ENCODE measurements around the gene PKM. TPM values are rescaled to one million over a fixed set of nuclear protein-coding genes. Genes with fewer than 3 reads are reported as not detected.

PKM gene
- total RNA-seq, 1 donor from 2014 or later, result 1,163 TPM

DNA sequence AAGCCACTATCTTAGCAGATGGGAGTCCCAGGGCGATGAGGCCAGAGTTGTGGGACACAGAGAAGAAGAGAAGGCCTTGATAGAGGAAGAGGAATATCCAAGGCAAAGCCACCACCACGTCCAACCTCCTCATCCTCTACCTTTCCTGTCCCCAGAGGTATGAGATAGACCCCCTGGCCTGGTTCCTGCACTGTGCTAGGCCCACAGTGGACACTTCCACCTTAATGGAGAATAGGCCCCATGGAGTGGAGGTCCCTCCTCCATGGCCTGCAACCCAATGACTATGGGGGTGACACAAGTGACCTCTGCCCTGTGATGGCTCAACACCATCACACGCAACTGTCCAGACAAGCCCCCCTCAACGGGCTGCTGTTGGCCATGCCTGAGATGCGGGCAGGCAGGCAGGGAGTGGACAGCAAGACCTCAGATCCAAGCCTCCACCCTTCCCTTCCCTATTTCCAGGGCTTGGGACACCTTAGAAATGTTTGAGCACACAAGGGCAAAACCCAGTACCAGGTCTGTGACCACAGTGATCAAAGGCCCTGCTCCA lies 70.2 kb downstream of the PKM start:
- Histone ChIP-seq H3K9ac (no peak overlapping the region), H3K27ac (no peak overlapping the region), H3K79me2 (ENCODE audit: low read depth) (no peaks in the 10 kb centered on the region), H3K4me2 (no peak overlapping the region), H3K27me3 (no peaks in the 10 kb centered on the region), H3K4me1 (peaks cover 8% of the 10 kb centered on the region), H2AFZ (replicated peaks) (no peak overlapping the region), H3K4me3 (no peak overlapping the region), H3K9me3 (ENCODE audit: low read depth) (no peaks in the 10 kb centered on the region), H3F3A (ENCODE audit: low read depth) (no peaks in the 10 kb centered on the region), H4K20me1 (ENCODE audit: low read depth) (no peaks in the 10 kb centered on the region), H3K36me3 (no peaks in the 10 kb centered on the region)
- no peak overlapping the region for H3K4me3 Mint-ChIP-seq
- peaks cover 20% of the 10 kb centered on the region for H3K4me1 Mint-ChIP-seq
- H3K27me3 Mint-ChIP-seq (ENCODE audit: insufficient read depth, low read depth), result peaks cover 6% of the 10 kb centered on the region
- H3K36me3 Mint-ChIP-seq, result no peaks in the 10 kb centered on the region
- TF ChIP-seq, protein P1, sequence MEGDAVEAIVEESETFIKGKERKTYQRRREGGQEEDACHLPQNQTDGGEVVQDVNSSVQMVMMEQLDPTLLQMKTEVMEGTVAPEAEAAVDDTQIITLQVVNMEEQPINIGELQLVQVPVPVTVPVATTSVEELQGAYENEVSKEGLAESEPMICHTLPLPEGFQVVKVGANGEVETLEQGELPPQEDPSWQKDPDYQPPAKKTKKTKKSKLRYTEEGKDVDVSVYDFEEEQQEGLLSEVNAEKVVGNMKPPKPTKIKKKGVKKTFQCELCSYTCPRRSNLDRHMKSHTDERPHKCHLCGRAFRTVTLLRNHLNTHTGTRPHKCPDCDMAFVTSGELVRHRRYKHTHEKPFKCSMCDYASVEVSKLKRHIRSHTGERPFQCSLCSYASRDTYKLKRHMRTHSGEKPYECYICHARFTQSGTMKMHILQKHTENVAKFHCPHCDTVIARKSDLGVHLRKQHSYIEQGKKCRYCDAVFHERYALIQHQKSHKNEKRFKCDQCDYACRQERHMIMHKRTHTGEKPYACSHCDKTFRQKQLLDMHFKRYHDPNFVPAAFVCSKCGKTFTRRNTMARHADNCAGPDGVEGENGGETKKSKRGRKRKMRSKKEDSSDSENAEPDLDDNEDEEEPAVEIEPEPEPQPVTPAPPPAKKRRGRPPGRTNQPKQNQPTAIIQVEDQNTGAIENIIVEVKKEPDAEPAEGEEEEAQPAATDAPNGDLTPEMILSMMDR (IDR thresholded peaks at IDR 0.05), result no peak
- TF ChIP-seq EZH2 (IDR thresholded peaks at IDR 0.05) (no peak), EZH2phosphoT487 (IDR thresholded peaks at IDR 0.05) (no peak)
- no peak overlapping the region for H3K27ac Mint-ChIP-seq
- no peaks in the 10 kb centered on the region for H3K9me3 Mint-ChIP-seq
- DNase-seq (ENCODE audit: low spot score), result no peak

DNA sequence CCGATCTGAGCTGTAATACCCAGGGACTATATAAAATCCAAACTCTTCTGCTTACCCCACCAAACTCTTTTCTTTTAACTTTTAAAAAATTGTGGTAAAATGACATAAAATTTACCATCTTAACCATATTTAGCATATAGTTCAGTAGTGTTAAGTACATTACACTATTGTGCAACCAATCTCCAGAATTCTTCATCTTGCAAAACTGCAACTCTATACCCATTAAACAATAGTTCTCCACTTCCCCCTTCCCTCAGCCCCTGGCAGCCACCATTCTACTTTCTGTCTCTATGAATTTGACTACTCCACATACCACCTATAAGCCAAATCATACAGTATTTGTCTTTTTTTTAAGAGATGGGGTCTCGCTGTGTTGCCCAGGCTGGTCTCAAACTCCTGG lies 74.1 kb downstream of the PKM start:
- DNase-seq (ENCODE audit: low spot score), result no peak
- Histone ChIP-seq H3K27me3 (no peaks in the 10 kb centered on the region), H4K20me1 (ENCODE audit: low read depth) (no peaks in the 10 kb centered on the region), H2AFZ (replicated peaks) (no peak overlapping the region), H3K36me3 (no peaks in the 10 kb centered on the region), H3K27ac (no peak overlapping the region), H3K4me1 (peaks cover 8% of the 10 kb centered on the region), H3K4me2 (no peak overlapping the region), H3K79me2 (ENCODE audit: low read depth) (no peaks in the 10 kb centered on the region), H3K4me3 (no peak overlapping the region), H3K9ac (no peak overlapping the region), H3K9me3 (ENCODE audit: low read depth) (no peaks in the 10 kb centered on the region), H3F3A (ENCODE audit: low read depth) (no peaks in the 10 kb centered on the region)
- Mint-ChIP-seq H3K27me3 (ENCODE audit: insufficient read depth, low read depth) (peaks cover 2% of the 10 kb centered on the region), H3K27ac (no peak overlapping the region), H3K9me3 (no peaks in the 10 kb centered on the region), H3K4me3 (no peak overlapping the region), H3K36me3 (no peaks in the 10 kb centered on the region), H3K4me1 (peaks cover 19% of the 10 kb centered on the region)
- TF ChIP-seq, protein P1 (IDR thresholded peaks at IDR 0.05), result no peak
- TF ChIP-seq EZH2 (IDR thresholded peaks at IDR 0.05) (no peak), EZH2phosphoT487 (IDR thresholded peaks at IDR 0.05) (no peak)

DNA sequence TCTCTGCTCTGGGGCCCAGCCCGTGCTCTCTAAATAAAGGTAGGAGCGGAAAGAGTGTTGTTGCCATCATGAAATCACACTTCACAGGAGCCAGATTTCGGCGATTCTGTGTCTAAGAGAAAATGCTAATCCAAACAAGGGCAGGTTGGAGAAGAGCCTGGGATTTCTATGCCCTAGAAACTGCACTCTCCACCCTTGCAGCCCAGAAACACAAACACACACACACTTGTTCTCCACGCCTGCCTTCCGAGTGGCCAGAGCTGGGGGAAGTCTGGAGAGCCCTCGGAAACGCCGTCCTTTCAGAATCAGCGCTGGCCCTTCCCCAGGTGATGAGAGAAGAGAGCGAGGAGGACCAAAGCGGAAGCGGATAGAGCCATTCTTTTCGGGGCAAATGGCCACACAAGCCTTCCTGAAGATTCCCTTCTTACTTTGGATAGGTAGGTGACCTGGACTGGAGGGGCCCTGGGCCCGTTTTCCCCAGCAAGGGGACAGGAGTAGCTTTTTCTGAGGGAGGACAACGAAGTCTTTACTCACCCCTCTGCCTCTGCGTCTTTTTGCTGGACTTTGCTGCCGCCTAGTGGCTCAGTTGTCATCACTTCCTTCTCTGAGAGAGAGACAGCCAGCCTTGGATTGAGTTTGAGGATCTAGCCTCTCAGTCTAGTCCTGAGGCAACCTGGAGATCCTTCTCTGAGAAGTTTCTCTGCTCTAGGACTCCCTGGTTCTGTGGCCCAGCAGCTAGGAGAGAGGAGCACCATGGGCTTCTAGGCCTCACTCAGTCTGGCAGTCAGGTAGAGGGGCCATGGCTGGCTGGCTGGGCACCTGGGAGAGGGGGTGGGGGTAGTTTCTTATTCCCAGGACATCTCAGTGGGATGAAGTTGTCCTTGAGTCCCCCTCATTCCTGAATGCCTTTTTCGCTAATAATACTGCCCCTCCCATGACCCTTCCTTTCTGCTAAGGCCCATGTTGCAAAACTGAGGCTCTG lies 75.1 kb downstream of the PKM start:
- H3K4me3 ChIP-seq, result no peak overlapping the region
- H3K4me3 Mint-ChIP-seq, result peak overlapping the region; percentile 39
- no peaks in the 10 kb centered on the region for H3K36me3 Mint-ChIP-seq
- H4K20me1 ChIP-seq (ENCODE audit: low read depth), result no peaks in the 10 kb centered on the region
- H3F3A ChIP-seq (ENCODE audit: low read depth), result no peaks in the 10 kb centered on the region
- no peaks in the 10 kb centered on the region for H3K27me3 ChIP-seq
- no peak overlapping the region for H3K27ac ChIP-seq
- H3K9ac ChIP-seq, result no peak overlapping the region
- H3K27me3 Mint-ChIP-seq (ENCODE audit: insufficient read depth, low read depth), result peaks cover 2% of the 10 kb centered on the region
- H3K4me1 ChIP-seq, result no peaks in the 10 kb centered on the region
- H3K9me3 Mint-ChIP-seq, result no peaks in the 10 kb centered on the region
- H3K79me2 ChIP-seq (ENCODE audit: low read depth), result no peaks in the 10 kb centered on the region
- H3K9me3 ChIP-seq (ENCODE audit: low read depth), result no peaks in the 10 kb centered on the region
- peak overlapping the region; percentile 49 for H3K4me2 ChIP-seq
- no peak for TF ChIP-seq EZH2 (IDR thresholded peaks at IDR 0.05)
- TF ChIP-seq, protein P1 (IDR thresholded peaks at IDR 0.05), result peak; percentile 92
- H2AFZ ChIP-seq (replicated peaks), result peak overlapping the region; percentile 89
- peak; percentile 87 for DNase-seq (ENCODE audit: low spot score)
- H3K27ac Mint-ChIP-seq, result peak overlapping the region; percentile 85
- no peaks in the 10 kb centered on the region for H3K36me3 ChIP-seq
- H3K4me1 Mint-ChIP-seq, result peaks cover 11% of the 10 kb centered on the region
